Endothelial cell of umbilical vein (primary cell): ENCODE data around the gene MIA. TPM values are rescaled to one million over a fixed set of nuclear protein-coding genes. Genes with fewer than 3 reads are reported as not detected.

Experiments
- BruUV-seq: library from RNA; stranded (reverse); fragments of 400-500 nt; replicated peaks from 2 replicates; lab custom pipeline; 2021; lab: Mats Ljungman, UMichigan
- CTCF ChIA-PET: fragments of 300-600, 350-600 bp; sonication (Branson Sonifier 250); formaldehyde crosslinking; loops from one replicate; lab custom pipeline; 2021; ENCODE audit warnings: antibody characterized with exemption, inconsistent platforms; lab: Charles Lee
- POLR2A ChIA-PET: fragments of 300-600, 350-600 bp; sonication (Branson Sonifier 250); formaldehyde crosslinking; loops from one replicate; lab custom pipeline; 2021; ENCODE audit warnings: antibody characterized with exemption, inconsistent platforms; lab: Charles Lee
- DNase-seq: peaks from one replicate; pipeline ENCODE4 v3.0.0-alpha.2; 2011; ENCODE audit warnings: low read depth, low spot score
- FAIRE-seq: peaks from 2 replicates; lab custom pipeline; 2011; peaks lifted over from hg19 to GRCh38; lab: Jason Lieb, UNC
- H2AFZ ChIP-seq: 2 replicates; pipeline ENCODE4 v1.6.0; 2012; ENCODE audit warnings: low read depth, low read length, control low read depth, inconsistent platforms
- H3K27ac ChIP-seq: 2 replicates; pipeline ENCODE4 v1.5.1; 2011; ENCODE audit warnings: low read depth, mild to moderate bottlenecking, control low read depth, low read length, moderate library complexity; ENCODE audit not compliant: insufficient read depth
- H3K27me3 ChIP-seq, 2 experiments: 2 replicates each; pipeline versions ENCODE4 v1.6.0 to v1.6.1; 2011; ENCODE audit warnings: low read length in 2 of 2, mixed read lengths in 1 of 2; ENCODE audit not compliant: control insufficient read depth in 2 of 2, insufficient read depth in 2 of 2
- H3K36me3 ChIP-seq, 2 experiments: 2 replicates in 1 of 2; 3 replicates in 1 of 2; pipeline ENCODE4 v1.5.1; 2011; ENCODE audit warnings: low read length in 2 of 2, mild to moderate bottlenecking in 1 of 2, moderate library complexity in 1 of 2; ENCODE audit not compliant: control insufficient read depth in 2 of 2, insufficient read depth in 2 of 2; ENCODE audit errors: extremely low read depth in 1 of 2
- H3K4me1 ChIP-seq: 3 replicates; pipeline ENCODE4 v1.5.1; 2011; ENCODE audit warnings: mild to moderate bottlenecking, low read length; ENCODE audit not compliant: control insufficient read depth, insufficient read depth; ENCODE audit errors: extremely low read depth
- H3K4me2 ChIP-seq: 2 replicates; pipeline ENCODE4 v1.6.1; 2011; ENCODE audit warnings: low read length, control low read depth, mixed read lengths; ENCODE audit not compliant: insufficient read depth
- H3K4me3 ChIP-seq, 3 experiments: fragments of 200-600 bp in 1 of 3; sonication (generic), shearing (Covaris generic) in 1 of 3; replicated peaks in 1 of 3; 2 replicates each; pipeline ENCODE4 v1.5.1; 2011 to 2016; ENCODE audit warnings: control low read depth in 3 of 3, low read length in 3 of 3, mild to moderate bottlenecking in 2 of 3, inconsistent platforms in 1 of 3, low read depth in 1 of 3, moderate library complexity in 1 of 3; ENCODE audit not compliant: insufficient read depth in 1 of 3
- H3K79me2 ChIP-seq: 2 replicates; pipeline ENCODE4 v1.6.0; 2012; ENCODE audit warnings: low read length, inconsistent platforms; ENCODE audit not compliant: control insufficient read depth, insufficient read depth
- H3K9ac ChIP-seq: replicated peaks from 2 replicates; pipeline ENCODE3; 2011; ENCODE audit warnings: low read length, control low read depth; ENCODE audit not compliant: insufficient read depth; ENCODE audit errors: extremely low read depth
- H3K9me1 ChIP-seq: replicated peaks from 3 replicates; pipeline ENCODE4 v1.6.0; 2011; ENCODE audit warnings: mild to moderate bottlenecking, low read length; ENCODE audit not compliant: control insufficient read depth, insufficient read depth; ENCODE audit errors: extremely low read depth
- H3K9me3 ChIP-seq: replicated peaks from 2 replicates; pipeline ENCODE4 v1.5.1; 2012; ENCODE audit warnings: low read length, inconsistent platforms; ENCODE audit not compliant: control insufficient read depth, insufficient read depth
- H4K20me1 ChIP-seq: replicated peaks from 2 replicates; pipeline ENCODE3; 2011; ENCODE audit warnings: mild to moderate bottlenecking, low read length; ENCODE audit not compliant: control insufficient read depth, insufficient read depth; ENCODE audit errors: extremely low read depth
- CTCF ChIP-seq, 2 donors: IDR thresholded peaks; 1 replicate in 1 of 2; 2 replicates in 1 of 2; pipeline ENCODE4 v1.5.1; 2011; ENCODE audit warnings: low read length in 2 of 2, mild to moderate bottlenecking in 2 of 2, moderate library complexity in 2 of 2, control low read depth in 1 of 2, inconsistent platforms in 1 of 2, low read depth in 1 of 2; ENCODE audit not compliant: insufficient read depth in 1 of 2; ENCODE audit errors: extremely low read depth in 1 of 2
- EZH2 ChIP-seq: IDR thresholded peaks from 2 replicates; pipeline ENCODE4 v1.6.1; 2012; ENCODE audit warnings: borderline replicate concordance, low read depth, mild to moderate bottlenecking, moderate library complexity, low read length, inconsistent platforms; ENCODE audit not compliant: severe bottlenecking
- FOS ChIP-seq: IDR thresholded peaks from 2 replicates; pipeline ENCODE4 v1.6.1; 2011; ENCODE audit warnings: mild to moderate bottlenecking, low read length, moderate library complexity, borderline replicate concordance; ENCODE audit not compliant: insufficient read depth
- GATA2 ChIP-seq: IDR thresholded peaks from 2 replicates; pipeline ENCODE4 v1.7.0; 2011; ENCODE audit warnings: low read depth, mild to moderate bottlenecking, moderate library complexity, mixed read lengths, low read length; ENCODE audit not compliant: insufficient read length, insufficient read depth
- JUN ChIP-seq: IDR thresholded peaks from 2 replicates; pipeline ENCODE4 v1.6.1; 2011; ENCODE audit warnings: borderline replicate concordance, low read depth; ENCODE audit not compliant: insufficient read length, insufficient read depth
- MAX ChIP-seq: IDR thresholded peaks from 2 replicates; pipeline ENCODE4 v1.6.1; 2011; ENCODE audit not compliant: insufficient read depth, insufficient read length
- MYC ChIP-seq: IDR thresholded peaks from one replicate; pipeline ENCODE4 v1.6.1; 2011; ENCODE audit warnings: mild to moderate bottlenecking, low read depth, low read length
- POLR2A ChIP-seq: IDR thresholded peaks from 2 replicates; pipeline ENCODE4 v1.6.1; 2012; ENCODE audit warnings: low read depth, mild to moderate bottlenecking, control low read depth, low read length
- POLR2AphosphoS5 ChIP-seq: IDR thresholded peaks from 2 replicates; pipeline ENCODE4 v1.6.1; 2012; ENCODE audit warnings: low read depth, mild to moderate bottlenecking, control low read depth, low read length, moderate library complexity; ENCODE audit not compliant: insufficient read depth
- dilution Hi-C: fragments of 300-500 bp; cut with MboI; formaldehyde crosslinking; loops from one replicate; pipeline ENCODE4 v1.15.0; 2019; ENCODE audit warnings: low sequenced_read_pairs; ENCODE audit not compliant: extremely low pct_ligation_motif_present
- intact Hi-C: fragments of 100-400 bp; cut with micrococcal nuclease; formaldehyde crosslinking; loops from one replicate; pipeline ENCODE4 v1.10.0; 2022
- polyA plus RNA-seq, 4 experiments: library from polyadenylated mRNA; depleted of rRNA in 3 of 4; stranded (reverse) in 3 of 4; unstranded in 1 of 4; fragments of >200 nt; gene quantifications; 2 replicates each; pipeline versions ENCODE4 v1.2.1 to v1.2.3, GENCODE V29; 2011 to 2012; ENCODE audit warnings: missing spikeins in 1 of 4
- total RNA-seq: library from RNA; stranded (reverse); gene quantifications from 2 replicates; pipeline ENCODE4 v1.2.3, GENCODE V29; 2021

Gene MIA
- total and polyA plus RNA-seq, 2 donors (not counting 3 experiments of a cell fraction or from before 2014, with no cell fraction given), result 0.32 TPM; not detected in 1

- no peak for DNase-seq
- Histone ChIP-seq H3K9me1 (no peaks in the 10 kb centered on the region), H3K27me3 (no peaks in the 10 kb centered on the region), H2AFZ (peak overlapping the region; percentile 5), H3K9ac (no peak overlapping the region), H3K36me3 (no peaks in the 10 kb centered on the region), H4K20me1 (no peaks in the 10 kb centered on the region), H3K4me1 (peaks cover 13% of the 10 kb centered on the region), H3K79me2 (no peaks in the 10 kb centered on the region), H3K4me2 (no peak overlapping the region), H3K9me3 (no peaks in the 10 kb centered on the region), H3K4me3 (no peak overlapping the region), H3K27ac (no peak overlapping the region)
- intact Hi-C loops (no loop called here), dilution Hi-C loops (no loop called here)
- TF ChIP-seq MYC (no peak), CTCF (IDR thresholded peaks at IDR 0.05; ENCODE audit: extremely low read depth in 1 of 2, insufficient read depth in 1 of 2, low read depth in 1 of 2, low read length in 2 of 2) (peak in 1 of 2 donors; percentile 31)
- no TSS peak for BruUV-seq
- ChIA-PET CTCF (interaction anchor here (0.7 to 2.7 kb wide), 7 partner anchors 12 to 74 kb away, joined by 3 to 7 read pairs (median 4); no protein-coding TSS in a partner anchor), POLR2A (no interaction called here)
- FAIRE-seq, result peak; percentile 28
Measured at GRCh38 chr19:40744554-40745401, 30.5 kb upstream of the MIA start.

GRCh38 chr19:40745402-40745780 is 29.9 kb upstream of the MIA start:
- POLR2A ChIA-PET, result no interaction called here
- Histone ChIP-seq H3K4me2 (no peak overlapping the region), H3K9ac (no peak overlapping the region), H2AFZ (peak overlapping the region; percentile 5), H3K9me1 (no peaks in the 10 kb centered on the region), H3K27me3 (no peaks in the 10 kb centered on the region), H3K27ac (no peak overlapping the region), H3K4me3 (no peak overlapping the region), H3K79me2 (no peaks in the 10 kb centered on the region), H4K20me1 (no peaks in the 10 kb centered on the region), H3K9me3 (no peaks in the 10 kb centered on the region), H3K36me3 (no peaks in the 10 kb centered on the region), H3K4me1 (peaks cover 17% of the 10 kb centered on the region)
- BruUV-seq, result no TSS peak
- FAIRE-seq, result peak; percentile 31
- intact Hi-C loops (no loop called here), dilution Hi-C loops (no loop called here)
- DNase-seq, result peak; percentile 37
- CTCF ChIA-PET, result interaction anchor here (0.7 to 2.7 kb wide), 6 partner anchors 12 to 74 kb away, joined by 3 to 7 read pairs (median 4); no protein-coding TSS in a partner anchor
- TF ChIP-seq EZH2, result no peak
- TF ChIP-seq POLR2A, result no peak
- no peak for TF ChIP-seq POLR2AphosphoS5
- no peak for TF ChIP-seq MAX
- TF ChIP-seq CTCF (IDR thresholded peaks at IDR 0.05; ENCODE audit: extremely low read depth in 1 of 2, insufficient read depth in 1 of 2, low read depth in 1 of 2, low read length in 2 of 2), result no peak
- TF ChIP-seq MYC, result no peak
- no peak for TF ChIP-seq JUN
- no peak for TF ChIP-seq GATA2
- TF ChIP-seq FOS, result no peak
